Progenitor cell of endocrine pancreas (in vitro differentiated cells): ENCODE data around the gene HS6ST1. TPM values are rescaled to one million over a fixed set of nuclear protein-coding genes. Genes with fewer than 3 reads are reported as not detected.

Source experiments
- DNase-seq: peaks from one replicate; pipeline ENCODE4 v3.0.0; 2021; ENCODE audit warnings: low spot score; ENCODE audit not compliant: unreplicated experiment
- H3K27ac Mint-ChIP-seq: 2 replicates; pipeline ENCODE4 v1.8.0; 2021; ENCODE audit warnings: mild to moderate bottlenecking, moderate library complexity, mixed read lengths
- H3K27me3 Mint-ChIP-seq: 2 replicates; pipeline ENCODE4 v1.8.0; 2021; ENCODE audit warnings: mixed read lengths
- H3K36me3 Mint-ChIP-seq: 2 replicates; pipeline ENCODE4 v1.8.0; 2022; ENCODE audit warnings: mixed read lengths; ENCODE audit not compliant: insufficient read depth
- H3K4me1 Mint-ChIP-seq: 2 replicates; pipeline ENCODE4 v1.8.0; 2021; ENCODE audit warnings: low read depth, mixed read lengths
- H3K4me3 Mint-ChIP-seq: 2 replicates; pipeline ENCODE4 v1.8.0; 2021; ENCODE audit warnings: low read depth, mild to moderate bottlenecking, moderate library complexity, mixed read lengths
- H3K9me3 Mint-ChIP-seq: 2 replicates; pipeline ENCODE4 v1.8.0; 2021; ENCODE audit warnings: low read depth, mixed read lengths
- total RNA-seq: library from RNA; stranded (reverse); gene quantifications from 2 replicates; pipeline ENCODE4 v1.2.1, GENCODE V29; 2021
- TF ChIP-seq, protein P1 (sequence below): fragments of 200-600 bp; sonication (generic); IDR thresholded peaks from one replicate; pipeline ENCODE4 v1.5.0; 2021; ENCODE audit warnings: antibody characterized with exemption, mild to moderate bottlenecking; ENCODE audit not compliant: unreplicated experiment

The HS6ST1 gene
- total RNA-seq, 1 donor from 2014 or later = 81.2 TPM

DNA sequence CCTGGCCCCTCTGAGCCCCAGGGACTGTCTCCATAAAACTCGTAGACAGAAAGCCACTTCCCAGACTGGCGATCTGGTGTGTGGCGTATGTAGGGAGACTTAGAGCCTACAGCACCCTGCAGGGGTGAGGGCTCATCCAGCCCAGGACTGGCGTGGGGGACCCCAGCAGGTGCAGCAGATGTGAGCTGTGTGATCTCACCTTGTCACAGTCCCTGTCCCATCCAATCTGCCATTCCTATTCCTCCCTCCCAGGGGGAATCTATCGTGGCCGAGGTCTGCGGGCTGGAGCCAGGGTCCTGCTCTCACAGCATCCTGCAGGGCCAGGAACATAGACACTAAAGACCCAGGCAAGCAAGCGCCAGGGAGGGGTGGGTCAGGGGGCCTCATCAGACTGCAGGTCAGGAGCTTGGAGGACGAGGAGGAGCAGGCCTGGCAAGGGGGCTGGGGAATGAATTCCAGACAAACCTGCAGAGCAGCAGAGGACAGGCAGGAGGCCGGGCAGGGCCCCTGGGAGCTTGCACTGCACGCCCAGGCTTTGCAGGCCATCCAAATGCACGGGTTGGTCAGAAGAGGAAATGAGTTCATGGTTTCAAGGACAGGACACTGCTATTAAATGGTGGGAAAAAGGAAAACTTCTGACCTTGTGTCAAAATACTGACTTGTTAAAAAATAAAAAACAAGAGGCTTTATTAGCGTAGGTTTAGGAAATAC, 32.5 kb downstream of the HS6ST1 start:
- peaks cover 3% of the 10 kb centered on the region for H3K36me3 Mint-ChIP-seq
- no peaks in the 10 kb centered on the region for H3K9me3 Mint-ChIP-seq
- TF ChIP-seq, protein P1, sequence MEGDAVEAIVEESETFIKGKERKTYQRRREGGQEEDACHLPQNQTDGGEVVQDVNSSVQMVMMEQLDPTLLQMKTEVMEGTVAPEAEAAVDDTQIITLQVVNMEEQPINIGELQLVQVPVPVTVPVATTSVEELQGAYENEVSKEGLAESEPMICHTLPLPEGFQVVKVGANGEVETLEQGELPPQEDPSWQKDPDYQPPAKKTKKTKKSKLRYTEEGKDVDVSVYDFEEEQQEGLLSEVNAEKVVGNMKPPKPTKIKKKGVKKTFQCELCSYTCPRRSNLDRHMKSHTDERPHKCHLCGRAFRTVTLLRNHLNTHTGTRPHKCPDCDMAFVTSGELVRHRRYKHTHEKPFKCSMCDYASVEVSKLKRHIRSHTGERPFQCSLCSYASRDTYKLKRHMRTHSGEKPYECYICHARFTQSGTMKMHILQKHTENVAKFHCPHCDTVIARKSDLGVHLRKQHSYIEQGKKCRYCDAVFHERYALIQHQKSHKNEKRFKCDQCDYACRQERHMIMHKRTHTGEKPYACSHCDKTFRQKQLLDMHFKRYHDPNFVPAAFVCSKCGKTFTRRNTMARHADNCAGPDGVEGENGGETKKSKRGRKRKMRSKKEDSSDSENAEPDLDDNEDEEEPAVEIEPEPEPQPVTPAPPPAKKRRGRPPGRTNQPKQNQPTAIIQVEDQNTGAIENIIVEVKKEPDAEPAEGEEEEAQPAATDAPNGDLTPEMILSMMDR = no peak
- no peak overlapping the region for H3K27ac Mint-ChIP-seq
- H3K27me3 Mint-ChIP-seq = no peaks in the 10 kb centered on the region
- peaks cover 1% of the 10 kb centered on the region for H3K4me1 Mint-ChIP-seq
- no peak for DNase-seq
- H3K4me3 Mint-ChIP-seq = no peak overlapping the region

DNA sequence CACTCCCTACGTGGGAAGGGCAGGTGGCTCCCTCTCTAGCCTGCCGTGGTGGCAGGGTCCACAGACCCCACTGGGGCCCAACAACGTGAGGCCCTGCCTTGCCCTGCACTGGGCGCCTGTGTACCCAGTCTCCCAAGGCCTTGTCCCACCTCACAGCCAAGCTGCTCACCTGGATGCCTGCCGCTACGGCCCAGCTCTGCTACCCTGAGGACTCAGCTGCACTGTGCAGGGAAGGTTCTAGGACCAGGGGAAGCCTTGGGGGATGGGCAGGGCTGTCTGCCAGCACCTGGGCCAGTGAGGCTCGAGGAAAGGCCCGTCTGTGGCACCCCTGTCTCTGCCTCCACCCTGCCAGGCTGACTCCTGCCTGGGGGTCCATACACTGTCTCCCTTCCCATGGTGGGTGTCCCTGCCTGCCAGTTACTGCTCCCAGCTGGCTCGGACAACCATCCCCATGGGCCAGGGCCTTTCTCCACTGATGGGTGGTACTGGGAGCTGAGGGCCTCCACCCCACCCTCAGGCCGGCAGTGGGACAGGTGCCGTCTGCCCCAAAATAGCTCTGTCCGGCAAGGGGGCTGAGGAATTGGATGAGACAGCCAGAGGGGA, 33.2 kb downstream of the HS6ST1 start:
- Mint-ChIP-seq H3K27me3 (no peaks in the 10 kb centered on the region), H3K9me3 (no peaks in the 10 kb centered on the region), H3K4me3 (no peak overlapping the region), H3K4me1 (peaks cover 2% of the 10 kb centered on the region), H3K36me3 (peaks cover 3% of the 10 kb centered on the region), H3K27ac (no peak overlapping the region)
- TF ChIP-seq, protein P1 = no peak
- no peak for DNase-seq

DNA sequence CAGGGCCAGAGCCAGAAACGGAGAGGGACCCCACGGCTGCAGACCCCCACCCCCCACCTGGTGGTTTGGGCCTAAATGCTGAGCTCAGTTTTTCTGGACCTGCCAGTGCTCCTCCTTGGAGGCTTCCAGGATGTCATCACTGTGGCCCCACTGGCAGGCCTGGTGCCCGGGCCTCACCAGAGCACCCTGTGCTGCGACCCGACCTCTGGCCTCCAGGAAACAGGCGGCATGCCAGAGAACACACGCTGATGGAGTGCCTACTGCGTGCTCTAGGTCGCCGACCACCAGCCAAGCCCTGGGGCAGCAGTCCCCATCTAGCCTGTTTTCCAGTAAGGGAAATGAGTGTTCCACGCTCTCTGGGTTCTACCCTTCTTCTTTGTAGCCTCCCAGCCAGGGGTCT, 33.8 kb downstream of the HS6ST1 start:
- Mint-ChIP-seq H3K27ac (no peak overlapping the region), H3K27me3 (no peaks in the 10 kb centered on the region), H3K9me3 (no peaks in the 10 kb centered on the region), H3K4me1 (peaks cover 2% of the 10 kb centered on the region), H3K36me3 (peaks cover 2% of the 10 kb centered on the region), H3K4me3 (no peak overlapping the region)
- DNase-seq = no peak
- TF ChIP-seq, protein P1 = no peak

DNA sequence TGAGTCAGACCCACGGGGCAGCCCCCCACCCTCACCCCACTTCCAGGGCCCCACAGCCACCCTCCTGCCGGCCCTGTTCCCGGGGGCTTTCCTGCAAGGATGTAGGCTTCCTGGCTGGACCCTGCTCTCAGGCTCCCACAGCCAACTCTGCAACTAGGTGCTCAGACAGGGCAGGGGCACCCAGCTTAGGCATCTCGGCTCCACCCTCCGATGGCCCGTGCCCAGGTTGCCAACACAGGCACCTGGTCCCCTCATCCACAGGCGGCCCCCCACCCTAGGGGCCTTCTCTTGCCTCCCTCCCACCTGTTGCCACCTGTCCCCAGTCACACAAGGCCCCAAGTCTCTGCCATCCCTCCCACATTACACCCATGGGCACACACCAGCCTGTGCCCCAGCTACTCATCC, 34.6 kb downstream of the HS6ST1 start:
- no peaks in the 10 kb centered on the region for H3K27me3 Mint-ChIP-seq
- no peak overlapping the region for H3K4me3 Mint-ChIP-seq
- no peaks in the 10 kb centered on the region for H3K9me3 Mint-ChIP-seq
- H3K27ac Mint-ChIP-seq = no peak overlapping the region
- DNase-seq = no peak
- TF ChIP-seq, protein P1 = no peak
- peaks cover 2% of the 10 kb centered on the region for H3K36me3 Mint-ChIP-seq
- H3K4me1 Mint-ChIP-seq = peaks cover 2% of the 10 kb centered on the region

DNA sequence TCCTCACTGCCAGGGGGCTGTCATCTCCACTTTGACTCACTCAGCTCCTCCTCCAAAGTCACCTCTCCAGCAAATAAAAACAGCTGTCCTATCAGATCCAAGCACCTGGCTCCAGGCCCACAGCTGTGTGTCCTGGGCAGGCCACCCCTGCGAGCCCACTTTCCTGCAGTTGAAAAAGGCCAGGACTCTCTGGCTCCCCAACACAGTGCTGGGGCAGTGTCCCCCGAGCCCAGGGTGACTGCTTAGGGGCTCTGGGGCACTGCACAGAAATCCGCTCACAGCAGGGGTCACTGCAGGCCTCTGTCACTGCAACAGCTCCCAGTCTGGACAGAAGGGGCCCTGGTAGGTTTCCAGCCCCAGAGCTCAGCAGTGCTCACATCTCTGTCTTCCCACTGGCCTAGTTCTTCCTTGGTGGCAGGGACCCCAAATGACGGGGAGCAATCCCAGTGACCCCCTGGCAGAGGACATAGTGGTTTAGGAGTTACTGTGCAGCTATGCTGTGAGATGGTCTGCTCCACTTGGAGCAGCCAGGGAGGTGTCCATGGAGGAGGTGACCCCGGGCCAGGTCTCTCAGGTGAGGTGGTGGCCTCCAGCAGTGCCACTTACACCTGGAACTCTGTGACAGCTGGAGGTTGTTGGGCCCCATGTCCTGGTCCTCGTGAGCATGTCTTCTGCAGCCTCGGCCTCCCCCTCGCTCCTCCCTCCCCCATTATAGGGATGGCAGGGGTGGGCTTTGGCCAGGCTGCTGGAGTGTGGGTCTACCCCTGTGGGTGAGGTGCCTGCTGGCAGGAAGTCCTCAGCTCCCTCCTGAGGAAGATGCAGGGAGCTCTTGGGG, 35.5 kb downstream of the HS6ST1 start:
- TF ChIP-seq, protein P1 = peak; percentile 10
- Mint-ChIP-seq H3K9me3 (no peaks in the 10 kb centered on the region), H3K36me3 (no peaks in the 10 kb centered on the region), H3K27ac (no peak overlapping the region), H3K4me1 (peaks cover 2% of the 10 kb centered on the region), H3K4me3 (no peak overlapping the region), H3K27me3 (no peaks in the 10 kb centered on the region)
- no peak for DNase-seq
